Transverse colon (tissue), 3 donors: ENCODE data around the gene TAMALIN.

Source experiments
- CTCF ChIP-seq, 5 experiments: fragments of 200-600 bp in 3 of 5; fragments of 450-650 bp in 2 of 5; sonication (generic) in 3 of 5; IDR thresholded peaks; 1 replicate in 2 of 5; 2 replicates in 3 of 5; pipeline ENCODE4 v1.5.1; 2016 to 2017; ENCODE audit warnings: antibody characterized with exemption in 5 of 5, inconsistent platforms in 3 of 5, mild to moderate bottlenecking in 2 of 5, moderate library complexity in 1 of 5
- EP300 ChIP-seq: sonication (generic); formaldehyde crosslinking; IDR thresholded peaks from one replicate; pipeline ENCODE4 v1.6.1; 2017; ENCODE audit warnings: antibody characterized with exemption, low read depth
- POLR2A ChIP-seq: fragments of 450-650 bp; IDR thresholded peaks from one replicate; pipeline ENCODE4 v1.6.1; 2016; ENCODE audit warnings: antibody characterized with exemption, mild to moderate bottlenecking, moderate library complexity

- peak; percentile 57 for TF ChIP-seq POLR2A
- peak; percentile 94 for TF ChIP-seq EP300
- no peak for TF ChIP-seq CTCF (IDR thresholded peaks at IDR 0.05)
Observed at GRCh38 chr12:52036587-52037171, 29.9 kb downstream of the TAMALIN start.
